K562 (cell line): ENCODE data around the gene HSPA1L. TPM values are rescaled to one million over a fixed set of nuclear protein-coding genes. Genes with fewer than 3 reads are reported as not detected.

ENCODE experiments used
- BCLAF1 ChIP-seq, 2 experiments: fragments of 450-650 bp in 1 of 2; IDR thresholded peaks; 2 replicates each; pipeline ENCODE4 v1.6.1; 2011 to 2017; ENCODE audit warnings: low read depth in 2 of 2, antibody characterized with exemption in 1 of 2, borderline replicate concordance in 1 of 2, low read length in 1 of 2, mild to moderate bottlenecking in 1 of 2, mixed read lengths in 1 of 2; ENCODE audit not compliant: control insufficient read depth in 1 of 2
- CEBPZ ChIP-seq: fragments of 150-350 bp; IDR thresholded peaks from 2 replicates; pipeline ENCODE4 v1.6.1; 2014; ENCODE audit warnings: low read depth, mild to moderate bottlenecking, low read length, borderline replicate concordance
- CHCHD3 ChIP-seq: fragments of 250-450 bp; sonication (Bioruptor Pico); IDR thresholded peaks from 2 replicates; pipeline ENCODE4 v2.1.2; 2022; ENCODE audit warnings: mild to moderate bottlenecking
- EWSR1 ChIP-seq: fragments of 450-650 bp; IDR thresholded peaks from 2 replicates; pipeline ENCODE4 v1.6.1; 2018; ENCODE audit warnings: borderline replicate concordance, mild to moderate bottlenecking, low read depth, moderate library complexity; ENCODE audit not compliant: partially characterized antibody
- FOXJ2 ChIP-seq: fragments of 200-800 bp; sonication (Bioruptor generic); IDR thresholded peaks from 2 replicates; pipeline ENCODE4 v1.6.1; 2016; ENCODE audit warnings: missing genetic modification characterization, missing compliant biosample characterization
- FUS ChIP-seq: fragments of 200-400 bp; formaldehyde crosslinking; optimal IDR thresholded peaks from 2 replicates; pipeline ENCODE3; 2017; ENCODE audit warnings: low read depth, low read length
- HLTF ChIP-seq: fragments of 450-650 bp; IDR thresholded peaks from 2 replicates; pipeline ENCODE4 v1.6.1; 2016
- MNT ChIP-seq, 2 experiments: fragments of 450-650 bp; conservative IDR thresholded peaks; 2 replicates each; pipeline ENCODE4 v1.6.1; 2017; ENCODE audit warnings: mild to moderate bottlenecking in 2 of 2, moderate library complexity in 2 of 2
- PHB ChIP-seq: fragments of 250-450 bp; sonication (Bioruptor Pico); IDR thresholded peaks from 2 replicates; pipeline ENCODE4 v1.5.0; 2021
- RBM39 ChIP-seq: fragments of 200-400 bp; formaldehyde crosslinking; optimal IDR thresholded peaks from 2 replicates; pipeline ENCODE3; 2018; ENCODE audit warnings: low read depth, low read length
- ZNF174 ChIP-seq: fragments of 250-450 bp; sonication (Bioruptor Pico); IDR thresholded peaks from 2 replicates; pipeline ENCODE4 v1.4.0; 2020; ENCODE audit warnings: mild to moderate bottlenecking
- ZNF436 ChIP-seq: fragments of 250-450, 450-650 bp; sonication (Bioruptor Pico); formaldehyde crosslinking; IDR thresholded peaks from 2 replicates; pipeline ENCODE4 v1.7.0; 2020; ENCODE audit warnings: mild to moderate bottlenecking
- ZNF518B ChIP-seq: fragments of 250-450 bp; sonication (Bioruptor Pico); IDR thresholded peaks from 2 replicates; pipeline ENCODE4 v1.5.0; 2021; ENCODE audit warnings: mild to moderate bottlenecking, moderate library complexity
- ZNF780A ChIP-seq: fragments of 250-450 bp; sonication (Bioruptor Pico); IDR thresholded peaks from 2 replicates; pipeline ENCODE4 v1.5.0; 2021; ENCODE audit warnings: mild to moderate bottlenecking
- ZSCAN29 ChIP-seq: fragments of 450-650 bp; IDR thresholded peaks from 2 replicates; pipeline ENCODE4 v1.6.1; 2017
- polyA plus RNA-seq, 8 experiments: library from polyadenylated mRNA; depleted of rRNA in 4 of 8; stranded (reverse) in 5 of 8; unstranded in 3 of 8; fragments of >200 nt; fragmentation: Nextera tagmentation in 2 of 8; fragmentation: Illumina TruSeq in 1 of 8; extraction: Ambion mirVana in 2 of 8; extraction: Trizol in 1 of 8; gene quantifications; 2 replicates each; pipeline versions ENCODE4 v1.2.1 to v1.2.3, GENCODE V29; 2011 to 2014; ENCODE audit warnings: inconsistent platforms in 1 of 8, missing spikeins in 1 of 8
- total RNA-seq, 7 experiments: library from RNA; depleted of rRNA in 6 of 7; stranded (reverse); fragments of >200 nt in 6 of 7; fragmentation: Illumina TruSeq in 2 of 7; extraction: Trizol in 2 of 7; gene quantifications; 2 replicates each; pipeline versions ENCODE4 v1.2.1 to v1.2.3, GENCODE V29; 2011 to 2021; ENCODE audit warnings: low replicate concordance in 1 of 7

The HSPA1L gene
- total and polyA plus RNA-seq, 9 of the 15 experiments (the other 6 are each of a cell fraction or from before 2014, with no cell fraction given): 0.14 to 2.1 (median 1.3) TPM

GRCh38 chr6:31795616-31796298 is 19.3 kb downstream of the HSPA1L start, which contains the start of gene VARS1 (continued):
- TF ChIP-seq CEBPZ (no peak), PHB (CRISPR knock-in tag) (no peak), ZNF174 (CRISPR knock-in tag) (no peak), EWSR1 (no peak), BCLAF1 (IDR thresholded peaks at IDR 0.05; ENCODE audit: borderline replicate concordance in 1 of 2, control insufficient read depth in 1 of 2, low read depth in 2 of 2, low read length in 1 of 2) (peak in 1 of 2 experiments; percentile 88; a peak in 1 of 4 replicates), ZNF518B (CRISPR knock-in tag) (no peak), FOXJ2 (tag) (no peak), FUS (peak; percentile 97), ZSCAN29 (peak; percentile 73; the same call in 1 of the 2 replicates), RBM39 (no peak), CHCHD3 (CRISPR knock-in tag) (no peak), ZNF780A (CRISPR knock-in tag) (no peak), MNT (conservative IDR thresholded peaks at IDR 0.05) (peak; percentile 99 to 100; a peak in 3 of 4 replicates), HLTF (peak; percentile 96), ZNF436 (CRISPR knock-in tag) (peak; percentile 65)
